ENCODE results near the gene SREBF2.

The SREBF2 gene

DNA sequence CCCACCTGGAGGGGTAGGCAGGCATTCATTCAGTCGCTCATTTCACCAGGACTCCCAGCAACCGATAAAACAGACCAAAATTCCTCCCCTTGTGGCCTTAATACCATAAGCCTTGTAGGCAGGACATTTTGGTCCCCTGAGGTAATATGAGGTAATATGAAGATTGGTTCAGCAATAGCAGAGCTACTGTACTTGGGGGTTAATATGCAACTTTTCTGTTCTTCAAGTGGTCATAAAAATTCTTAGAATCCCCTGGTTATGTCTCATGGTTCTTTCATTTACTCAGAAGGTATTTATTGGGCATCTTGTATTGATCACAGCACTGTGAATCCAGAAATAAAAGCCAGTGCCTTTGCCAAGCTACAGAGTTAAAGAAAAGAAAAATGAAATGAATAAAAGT, 52.2 kb downstream of the SREBF2 start:
- TF ChIP-seq, protein P1, sequence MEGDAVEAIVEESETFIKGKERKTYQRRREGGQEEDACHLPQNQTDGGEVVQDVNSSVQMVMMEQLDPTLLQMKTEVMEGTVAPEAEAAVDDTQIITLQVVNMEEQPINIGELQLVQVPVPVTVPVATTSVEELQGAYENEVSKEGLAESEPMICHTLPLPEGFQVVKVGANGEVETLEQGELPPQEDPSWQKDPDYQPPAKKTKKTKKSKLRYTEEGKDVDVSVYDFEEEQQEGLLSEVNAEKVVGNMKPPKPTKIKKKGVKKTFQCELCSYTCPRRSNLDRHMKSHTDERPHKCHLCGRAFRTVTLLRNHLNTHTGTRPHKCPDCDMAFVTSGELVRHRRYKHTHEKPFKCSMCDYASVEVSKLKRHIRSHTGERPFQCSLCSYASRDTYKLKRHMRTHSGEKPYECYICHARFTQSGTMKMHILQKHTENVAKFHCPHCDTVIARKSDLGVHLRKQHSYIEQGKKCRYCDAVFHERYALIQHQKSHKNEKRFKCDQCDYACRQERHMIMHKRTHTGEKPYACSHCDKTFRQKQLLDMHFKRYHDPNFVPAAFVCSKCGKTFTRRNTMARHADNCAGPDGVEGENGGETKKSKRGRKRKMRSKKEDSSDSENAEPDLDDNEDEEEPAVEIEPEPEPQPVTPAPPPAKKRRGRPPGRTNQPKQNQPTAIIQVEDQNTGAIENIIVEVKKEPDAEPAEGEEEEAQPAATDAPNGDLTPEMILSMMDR (IDR thresholded peaks at IDR 0.05; ENCODE audit: low read depth, low read length): no peak
- Histone ChIP-seq H3K4me3 (ENCODE audit: low read depth, low read length) (no peak overlapping the region), H3K36me3 (peaks cover 96% of the 10 kb centered on the region), H3K27me3 (ENCODE audit: insufficient read depth, low read depth, severe bottlenecking) (no peaks in the 10 kb centered on the region), H3K9me3 (ENCODE audit: severe bottlenecking) (no peaks in the 10 kb centered on the region), H3K27ac (no peak overlapping the region)
- DNase-seq: no peak

DNA sequence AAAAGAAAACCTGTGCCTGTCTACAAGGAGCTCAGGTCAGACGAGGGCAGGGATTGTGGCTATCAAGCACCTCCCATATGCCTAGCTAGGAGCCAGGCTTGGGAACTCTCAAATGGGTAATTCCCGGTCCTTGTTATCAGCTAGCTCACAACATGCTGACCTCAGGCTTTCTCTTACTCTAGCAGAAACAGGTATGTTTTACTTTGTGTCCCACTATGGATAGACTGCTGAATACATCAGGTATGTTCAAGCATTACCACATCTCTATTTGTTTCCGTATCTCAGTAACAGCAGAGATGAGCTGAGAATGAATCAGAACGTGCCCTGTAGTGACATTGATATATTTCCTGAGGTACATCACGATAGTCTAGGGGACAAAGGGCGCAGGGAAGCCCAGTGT, 52.6 kb downstream of the SREBF2 start:
- no peak overlapping the region for H3K27ac ChIP-seq
- H3K27me3 ChIP-seq (ENCODE audit: insufficient read depth, low read depth, severe bottlenecking): no peaks in the 10 kb centered on the region
- H3K4me3 ChIP-seq (ENCODE audit: low read depth, low read length): no peak overlapping the region
- TF ChIP-seq, protein P1 (IDR thresholded peaks at IDR 0.05; ENCODE audit: low read depth, low read length): no peak
- DNase-seq: no peak
- peaks cover 98% of the 10 kb centered on the region for H3K36me3 ChIP-seq
- H3K9me3 ChIP-seq (ENCODE audit: severe bottlenecking): no peaks in the 10 kb centered on the region

DNA sequence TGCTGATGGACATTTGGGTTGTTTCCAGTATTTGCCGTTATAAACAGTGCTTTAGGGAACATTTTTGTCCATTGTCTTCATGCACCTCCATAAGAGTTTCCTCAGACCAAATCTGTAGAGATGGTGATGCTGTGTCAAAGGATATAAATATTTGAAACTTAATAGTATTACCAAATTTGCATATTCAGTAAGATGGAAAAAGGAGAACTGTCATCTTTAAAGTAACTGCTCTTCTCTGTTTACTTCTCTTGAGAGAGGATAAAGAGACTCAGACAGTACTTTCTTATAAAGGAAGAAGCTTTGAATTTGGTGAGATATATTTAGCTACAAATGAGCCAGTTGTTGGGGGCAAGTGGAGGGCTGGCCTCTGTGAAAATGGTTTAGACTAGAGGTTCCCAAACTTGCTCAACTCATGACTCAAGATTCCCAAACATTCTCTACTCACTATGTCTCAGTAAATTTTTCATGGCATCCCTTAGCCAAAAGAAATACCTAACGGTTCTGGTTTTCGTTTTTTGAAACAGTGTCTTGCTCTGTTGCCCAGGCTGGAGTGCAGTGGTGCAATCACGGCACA, 55.8 kb downstream of the SREBF2 start:
- no peaks in the 10 kb centered on the region for H3K9me3 ChIP-seq (ENCODE audit: severe bottlenecking)
- no peaks in the 10 kb centered on the region for H3K27me3 ChIP-seq (ENCODE audit: insufficient read depth, low read depth, severe bottlenecking)
- H3K4me3 ChIP-seq (ENCODE audit: low read depth, low read length): no peak overlapping the region
- H3K36me3 ChIP-seq: peaks cover 95% of the 10 kb centered on the region
- H3K27ac ChIP-seq: no peak overlapping the region
- TF ChIP-seq, protein P1 (IDR thresholded peaks at IDR 0.05; ENCODE audit: low read depth, low read length): no peak
- DNase-seq: no peak

DNA sequence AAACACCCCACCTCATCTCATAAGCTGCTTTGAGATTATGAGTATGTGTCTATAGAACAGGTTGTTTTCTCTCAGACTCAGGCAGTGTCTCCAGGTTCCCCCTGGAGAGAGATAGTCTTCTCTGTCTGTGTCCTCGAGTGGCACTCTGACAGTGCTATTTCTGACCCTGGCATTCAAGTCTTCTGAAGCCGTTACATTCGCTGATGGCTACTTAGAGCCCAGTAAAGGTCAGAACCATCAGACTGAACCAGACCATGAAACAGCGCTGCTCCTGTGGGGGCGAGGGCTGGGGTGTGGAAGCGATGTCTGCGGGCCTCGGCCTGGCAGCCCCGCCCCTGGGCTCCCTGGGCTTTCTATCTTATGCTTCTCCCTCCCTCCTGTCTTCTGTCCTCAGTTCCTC, 58.5 kb downstream of the SREBF2 start:
- TF ChIP-seq, protein P1 (IDR thresholded peaks at IDR 0.05; ENCODE audit: low read depth, low read length): no peak
- Histone ChIP-seq H3K4me3 (ENCODE audit: low read depth, low read length) (no peak overlapping the region), H3K36me3 (peaks cover 89% of the 10 kb centered on the region), H3K27me3 (ENCODE audit: insufficient read depth, low read depth, severe bottlenecking) (no peaks in the 10 kb centered on the region), H3K9me3 (ENCODE audit: severe bottlenecking) (no peaks in the 10 kb centered on the region), H3K27ac (no peak overlapping the region)
- no peak for DNase-seq

DNA sequence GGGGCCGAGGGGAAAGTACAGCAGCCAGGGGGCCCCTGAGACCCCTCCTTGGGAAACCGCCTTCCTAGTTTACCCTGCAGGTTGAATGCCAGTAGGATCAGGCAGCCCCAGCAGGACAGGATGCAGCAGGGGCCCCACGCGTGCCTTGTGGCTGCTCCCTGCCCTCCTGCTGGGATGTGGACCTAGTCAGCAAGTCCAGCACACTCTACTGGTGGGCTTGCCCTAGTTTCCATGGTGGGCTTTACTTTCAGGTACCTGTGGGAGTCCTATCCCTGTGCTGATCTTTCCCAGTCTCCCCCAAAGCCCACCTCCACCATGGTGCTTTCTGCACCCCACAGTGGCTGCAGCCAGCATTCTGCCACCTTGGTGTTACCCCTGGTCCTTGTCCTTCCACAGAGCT, 59.8 kb downstream of the SREBF2 start:
- no peak overlapping the region for H3K4me3 ChIP-seq (ENCODE audit: low read depth, low read length)
- no peaks in the 10 kb centered on the region for H3K9me3 ChIP-seq (ENCODE audit: severe bottlenecking)
- DNase-seq: no peak
- TF ChIP-seq, protein P1 (IDR thresholded peaks at IDR 0.05; ENCODE audit: low read depth, low read length): no peak
- H3K27me3 ChIP-seq (ENCODE audit: insufficient read depth, low read depth, severe bottlenecking): no peaks in the 10 kb centered on the region
- no peak overlapping the region for H3K27ac ChIP-seq
- H3K36me3 ChIP-seq: peaks cover 89% of the 10 kb centered on the region
